Measurements from ENCODE around the gene TMEM126B. TPM values are rescaled to one million over a fixed set of nuclear protein-coding genes. Genes with fewer than 3 reads are reported as not detected.
A peak's percentile ranks its signal among the peaks of the same experiment; 100 is the strongest.

TMEM126B gene
- total RNA-seq, 1 experiment from 2014 or later, result 74.0 TPM

- peak within 1 kb of the TSS; percentile 64 for H3K18ac ChIP-seq (ENCODE audit: insufficient read length, low read depth, low read length)
- WGBS (ENCODE audit: extremely low coverage, insufficient read length, low lambda C conversion rate), result no CpG with 5 or more reads among the region's 33 CpGs
- Mint-ChIP-seq H3K4me3 (peak within 1 kb of the TSS; percentile 87 to 99), H3K27ac (peak within 1 kb of the TSS; percentile 98 to 99 (median 99)), H3K27me3 (ENCODE audit: low read depth) (no peaks in the 10 kb centered on the region), H3K4me1 (peaks cover 16 to 30% of the 10 kb centered on the region in 2 experiments), H3K9me3 (no peaks in the 10 kb centered on the region), H3K36me3 (ENCODE audit: insufficient read depth in 1 of 3, low read depth in 3 of 3) (peaks cover 0 to 6% (median 3%) of the 10 kb centered on the region in 3 experiments; a peak in 5 of 7 replicates)
- no peaks in the 10 kb centered on the region for H3K79me2 ChIP-seq (ENCODE audit: insufficient read depth, low read length)
- no peak within 1 kb of the TSS for H2AK5ac ChIP-seq (ENCODE audit: insufficient read length, low read length)
- no peak within 1 kb of the TSS for H3K56ac ChIP-seq (ENCODE audit: insufficient read length, low read depth, low read length)
- no peak within 1 kb of the TSS for H3T11ph ChIP-seq (ENCODE audit: low read length)
- H3K4me2 ChIP-seq (ENCODE audit: insufficient read depth, insufficient read length, low read length), result peak within 1 kb of the TSS; percentile 81
- H3K23me2 ChIP-seq (ENCODE audit: insufficient read length, low read depth, low read length, poor library complexity, severe bottlenecking), result no peaks in the 10 kb centered on the region
- no peak within 1 kb of the TSS for H4K8ac ChIP-seq (replicated peaks; ENCODE audit: insufficient read length, low read depth, low read length)
- no peak within 1 kb of the TSS for H4K91ac ChIP-seq (ENCODE audit: insufficient read length, low read depth, low read length)
- peak; percentile 95 for DNase-seq
- no peaks in the 10 kb centered on the region for H4K20me1 ChIP-seq (ENCODE audit: control insufficient read depth, insufficient read depth, insufficient read length)
- no peaks in the 10 kb centered on the region for H3K9me3 ChIP-seq (ENCODE audit: control insufficient read depth, low read depth, low read length)
- H3K27ac ChIP-seq (ENCODE audit: insufficient read length, low read depth, low read length), result peak within 1 kb of the TSS; percentile 80
- no peaks in the 10 kb centered on the region for H3K27me3 ChIP-seq (ENCODE audit: insufficient read depth, low read length)
- peak within 1 kb of the TSS; percentile 84 for H3K9ac ChIP-seq (ENCODE audit: extremely low read depth, insufficient read length, low read length)
- no peak within 1 kb of the TSS for H2BK20ac ChIP-seq (ENCODE audit: low read depth, low read length, poor library complexity, severe bottlenecking)
- H4K5ac ChIP-seq (ENCODE audit: insufficient read length, low read depth, low read length), result no peak within 1 kb of the TSS
- peak within 1 kb of the TSS; percentile 90 for H2AFZ ChIP-seq (ENCODE audit: low read length)
- H3K4me1 ChIP-seq (ENCODE audit: insufficient read depth, low read length), result no peaks in the 10 kb centered on the region; the same call in 1 of the 2 replicates
- no peak within 1 kb of the TSS for H3K4ac ChIP-seq (ENCODE audit: low read depth, low read length)
- no peak within 1 kb of the TSS for H3K23ac ChIP-seq (ENCODE audit: insufficient read length, low read depth, low read length)
- H2BK15ac ChIP-seq (ENCODE audit: low read depth, low read length), result no peak within 1 kb of the TSS
- no peak within 1 kb of the TSS for H2BK12ac ChIP-seq (ENCODE audit: insufficient read length, low read depth, low read length)
- H2BK5ac ChIP-seq (ENCODE audit: insufficient read length, low read length), result no peak within 1 kb of the TSS
- no peak for TF ChIP-seq CTCF (conservative IDR thresholded peaks at IDR 0.05)
- no peaks in the 10 kb centered on the region for H3K79me1 ChIP-seq (ENCODE audit: insufficient read depth, low read depth, low read length, poor library complexity, severe bottlenecking)
- H3K14ac ChIP-seq (ENCODE audit: insufficient read depth, low read length), result peak within 1 kb of the TSS; percentile 71
- H2BK120ac ChIP-seq (ENCODE audit: low read depth, low read length, poor library complexity, severe bottlenecking), result no peak within 1 kb of the TSS
Measured at GRCh38 chr11:85647604-85648299, 19.4 kb downstream of the TMEM126B start, which contains the start of gene TMEM126A. TMEM126A (plus strand) TSS chr11:85647967; CDS start chr11:85650256, 2,289 bp downstream.

All from H9 (cell line).